ENCODE data around the gene GOLGA6L24. TPM values are rescaled to one million over a fixed set of nuclear protein-coding genes. Genes with fewer than 3 reads are reported as not detected.
A peak's percentile ranks its signal among the peaks of the same experiment; 100 is the strongest.
"Not testable (repeated sequence)": the region's sequence is repeated elsewhere in the genome, so short reads cannot be mapped to it uniquely, and the experiment has no call there.

GOLGA6L24 gene
- total and polyA plus RNA-seq, 2 of the 8 experiments (the other 6 are each of a cell fraction or from before 2014, with no cell fraction given): not detected

DNA sequence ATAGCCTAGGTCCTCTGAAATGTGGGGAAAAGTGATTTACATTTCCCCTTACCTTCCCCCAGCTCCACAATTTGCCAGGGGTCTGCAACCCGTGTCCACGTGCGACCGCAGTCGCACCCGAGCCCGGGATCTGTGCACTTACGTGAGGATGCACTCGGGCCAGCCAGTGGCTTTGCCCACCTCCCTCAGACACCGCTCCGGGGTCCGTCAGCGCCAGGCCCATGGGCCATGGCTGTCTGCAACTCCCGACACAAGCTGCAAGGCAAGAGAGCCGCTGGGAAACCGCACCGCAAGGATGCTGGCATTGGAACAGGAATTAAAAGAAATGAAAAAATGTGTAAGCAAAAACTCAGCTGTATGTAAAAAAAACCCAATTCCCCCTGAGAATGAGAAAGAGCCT lies 7.6 kb upstream of the GOLGA6L24 start:
- whole genome bisulfite sequencing, 2 experiments (ENCODE audit: extremely low coverage in 1 of 2, insufficient coverage in 1 of 2, insufficient read length in 1 of 2, insufficient replicate concordance in 2 of 2, low coverage in 1 of 2, low lambda C conversion rate in 2 of 2, missing lambda C conversion rate in 1 of 2): no CpG with 5 or more reads among the region's 17 CpGs
- H2BK120ac ChIP-seq (replicated peaks; ENCODE audit: low read depth, low read length); H3K79me1 ChIP-seq (ENCODE audit: low read depth, low read length); H3K79me2 ChIP-seq (ENCODE audit: control insufficient read depth in 1 of 2, insufficient read depth in 2 of 2, low read length in 2 of 2); H3K18ac ChIP-seq (ENCODE audit: extremely low read depth, low read length); CTCF ChIA-PET (ENCODE audit: partially characterized antibody); H4K5ac ChIP-seq (ENCODE audit: insufficient read length, low read depth, low read length); H3K4me3 ChIP-seq (ENCODE audit: extremely low read depth in 1 of 4, insufficient read depth in 2 of 4, low read depth in 3 of 4, low read length in 4 of 4); H3K4me2 ChIP-seq (ENCODE audit: insufficient read depth in 1 of 2, low read depth in 2 of 2, low read length in 2 of 2); H3K56ac ChIP-seq (replicated peaks; ENCODE audit: insufficient read length, low read depth, low read length); H3K36me3 ChIP-seq (ENCODE audit: control insufficient read depth in 2 of 4, insufficient read depth in 4 of 4, low read length in 3 of 4); H3K14ac ChIP-seq (ENCODE audit: insufficient read length); H2BK12ac ChIP-seq (ENCODE audit: low read depth, low read length); H3K27ac ChIP-seq (ENCODE audit: low read depth, low read length); H2BK5ac ChIP-seq (ENCODE audit: low read depth, low read length); DNase-seq (ENCODE audit: low read depth in 1 of 2, low spot score in 2 of 2); H3K27me3 ChIP-seq (replicated peaks in 1 of 4; ENCODE audit: control insufficient read depth in 3 of 4, extremely low read depth in 1 of 4, insufficient read depth in 3 of 4, low read length in 3 of 4); H2BK15ac ChIP-seq (ENCODE audit: low read length); H3K23ac ChIP-seq (ENCODE audit: insufficient read length); H4K20me1 ChIP-seq (replicated peaks in 1 of 2; ENCODE audit: control insufficient read depth in 1 of 2, insufficient read depth in 2 of 2, low read length in 2 of 2); POLR2A ChIA-PET (ENCODE audit: partially characterized antibody); H2AFZ ChIP-seq (ENCODE audit: low read length); H4K91ac ChIP-seq (replicated peaks; ENCODE audit: insufficient read length, low read length); H2BK20ac ChIP-seq (ENCODE audit: low read length); FAIRE-seq; H2AK5ac ChIP-seq (ENCODE audit: low read depth, low read length); H3K9me3 ChIP-seq (ENCODE audit: insufficient read depth in 2 of 2, low read depth in 1 of 2, low read length in 1 of 2); H3K9ac ChIP-seq (replicated peaks in 1 of 4; ENCODE audit: extremely low read depth in 1 of 4, low read depth in 3 of 4, low read length in 3 of 4); H3K4ac ChIP-seq (replicated peaks; ENCODE audit: insufficient read length, low read depth, low read length); H4K8ac ChIP-seq (ENCODE audit: extremely low read depth, insufficient read depth, low read length); H3K4me1 ChIP-seq (replicated peaks in 1 of 4; ENCODE audit: control insufficient read depth in 3 of 4, insufficient read depth in 4 of 4, low read length in 3 of 4); H3K23me2 ChIP-seq (ENCODE audit: low read depth, low read length): not testable (repeated sequence)

DNA sequence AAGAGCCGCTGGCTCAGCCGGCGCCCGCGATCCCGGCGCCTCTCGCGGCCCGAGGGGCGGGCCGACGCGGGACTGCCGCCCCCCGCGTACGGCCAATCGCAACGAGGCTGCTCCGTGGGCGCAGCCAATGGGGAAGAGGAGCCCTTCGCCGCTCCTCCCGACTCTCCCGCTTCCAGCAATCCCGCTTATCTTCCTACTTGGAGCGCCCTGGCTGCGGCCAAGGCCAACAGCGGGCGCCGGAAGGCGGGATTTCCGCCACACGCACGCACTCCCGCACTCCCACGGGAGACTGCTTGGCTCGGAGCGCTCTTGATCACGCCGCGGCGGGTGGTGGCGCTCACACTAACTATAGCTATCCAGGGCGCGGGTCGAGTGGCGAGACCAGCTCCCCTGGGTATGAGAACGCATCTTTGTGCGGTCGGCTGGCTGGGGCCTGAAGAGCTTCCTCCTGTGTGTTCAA lies 35.7 kb downstream of the GOLGA6L24 start, which contains the start of gene HERC2:
Gene HERC2 (minus strand): TSS at position 51 of the 460 bp plus-strand sequence. CDS start 746 bp downstream, outside the sequence.
- peak within 1 kb of the TSS; percentile 44 to 46; a peak in 3 of 4 replicates for H3K4me2 ChIP-seq (ENCODE audit: insufficient read depth in 1 of 2, low read depth in 2 of 2, low read length in 2 of 2)
- H3K23me2 ChIP-seq (ENCODE audit: low read depth, low read length); H4K91ac ChIP-seq (replicated peaks; ENCODE audit: insufficient read length, low read length); H3K56ac ChIP-seq (replicated peaks; ENCODE audit: insufficient read length, low read depth, low read length); H3K18ac ChIP-seq (ENCODE audit: extremely low read depth, low read length); CTCF ChIA-PET (ENCODE audit: partially characterized antibody); POLR2A ChIA-PET (ENCODE audit: partially characterized antibody); H2AK5ac ChIP-seq (ENCODE audit: low read depth, low read length); FAIRE-seq; H2BK120ac ChIP-seq (replicated peaks; ENCODE audit: low read depth, low read length); H2BK5ac ChIP-seq (ENCODE audit: low read depth, low read length); H4K20me1 ChIP-seq (replicated peaks in 1 of 2; ENCODE audit: control insufficient read depth in 1 of 2, insufficient read depth in 2 of 2, low read length in 2 of 2); H2BK20ac ChIP-seq (ENCODE audit: low read length); H2AFZ ChIP-seq (ENCODE audit: low read length); H4K8ac ChIP-seq (ENCODE audit: extremely low read depth, insufficient read depth, low read length); H3K9me3 ChIP-seq (ENCODE audit: insufficient read depth in 2 of 2, low read depth in 1 of 2, low read length in 1 of 2); H3K36me3 ChIP-seq (ENCODE audit: control insufficient read depth in 2 of 4, insufficient read depth in 4 of 4, low read length in 3 of 4); H3K4me1 ChIP-seq (replicated peaks in 1 of 4; ENCODE audit: control insufficient read depth in 3 of 4, insufficient read depth in 4 of 4, low read length in 3 of 4); H3K4ac ChIP-seq (replicated peaks; ENCODE audit: insufficient read length, low read depth, low read length); H3K79me1 ChIP-seq (ENCODE audit: low read depth, low read length); H3K27ac ChIP-seq (ENCODE audit: low read depth, low read length); H3K23ac ChIP-seq (ENCODE audit: insufficient read length); H2BK12ac ChIP-seq (ENCODE audit: low read depth, low read length); H2BK15ac ChIP-seq (ENCODE audit: low read length); H3K27me3 ChIP-seq (replicated peaks in 1 of 4; ENCODE audit: control insufficient read depth in 3 of 4, extremely low read depth in 1 of 4, insufficient read depth in 3 of 4, low read length in 3 of 4); H4K5ac ChIP-seq (ENCODE audit: insufficient read length, low read depth, low read length); H3K14ac ChIP-seq (ENCODE audit: insufficient read length); DNase-seq (ENCODE audit: low read depth in 1 of 2, low spot score in 2 of 2): not testable (repeated sequence)
- H3K9ac ChIP-seq (replicated peaks in 1 of 4; ENCODE audit: extremely low read depth in 1 of 4, low read depth in 3 of 4, low read length in 3 of 4): peak within 1 kb of the TSS in 1 of 4 experiments; percentile 34; a peak in 1 of 7 replicates
- H3K79me2 ChIP-seq (ENCODE audit: control insufficient read depth in 1 of 2, insufficient read depth in 2 of 2, low read length in 2 of 2): peaks cover 0 to 12% of the 10 kb centered on the region in 2 experiments; a peak in 2 of 4 replicates
- H3K4me3 ChIP-seq (ENCODE audit: extremely low read depth in 1 of 4, insufficient read depth in 2 of 4, low read depth in 3 of 4, low read length in 4 of 4): peak within 1 kb of the TSS in 2 of 4 experiments; percentile 41 to 49; a peak in 4 of 8 replicates
- WGBS, 2 experiments (ENCODE audit: extremely low coverage in 1 of 2, insufficient coverage in 1 of 2, insufficient read length in 1 of 2, insufficient replicate concordance in 2 of 2, low coverage in 1 of 2, low lambda C conversion rate in 2 of 2, missing lambda C conversion rate in 1 of 2): no CpG with 5 or more reads among the region's 52 CpGs

All from H1 (cell line).